ENCODE results near the gene TAF8.

The TAF8 gene

DNA sequence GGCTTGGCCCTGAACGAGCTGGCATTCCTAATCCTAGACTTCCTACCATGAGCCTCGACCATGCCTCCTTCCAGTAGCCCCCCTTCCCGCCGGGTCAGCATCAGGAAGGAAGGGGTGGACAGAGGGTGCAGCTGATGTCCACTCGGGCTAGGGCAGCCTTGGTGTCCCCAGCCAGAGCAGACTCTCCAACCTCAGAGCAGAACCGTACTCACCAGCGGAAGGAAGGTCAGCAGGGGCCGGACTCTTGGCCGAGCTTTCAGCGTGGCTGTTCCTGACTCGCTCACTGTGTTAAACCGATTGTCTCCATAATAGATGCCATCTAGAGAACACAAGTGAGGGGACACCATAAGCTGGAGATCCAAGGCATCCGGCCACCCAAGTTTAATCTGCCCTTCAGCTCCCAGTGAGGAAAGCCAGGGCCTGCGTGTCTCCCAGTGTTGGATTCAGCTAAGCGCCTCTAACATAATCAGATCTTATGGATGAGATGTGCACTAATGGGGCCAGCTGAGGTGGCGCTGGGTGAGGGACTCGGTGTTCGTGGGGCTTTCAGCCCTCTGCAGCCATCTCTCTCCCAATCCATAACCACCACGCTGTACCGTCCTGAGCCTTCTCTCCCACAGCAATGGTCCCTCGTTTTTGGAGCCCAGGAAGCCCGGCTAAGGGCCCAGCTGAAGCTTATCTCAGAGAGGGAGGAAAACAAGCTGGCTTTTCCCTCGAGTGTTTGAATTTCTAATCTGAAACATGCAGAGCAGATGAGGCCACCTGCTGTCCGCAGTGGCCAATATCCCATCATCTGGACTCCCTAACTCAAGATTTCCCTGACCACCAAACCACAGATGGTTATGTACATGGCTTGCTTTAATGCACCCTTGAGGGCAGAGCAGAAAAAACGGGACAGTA is 78.4 kb downstream of the TAF8 start:
- no peaks in the 10 kb centered on the region for H3K36me3 Mint-ChIP-seq (ENCODE audit: low read depth)
- no peaks in the 10 kb centered on the region for H3K27me3 Mint-ChIP-seq
- DNase-seq (no peak), ATAC-seq (no peak)
- H3K27ac Mint-ChIP-seq: no peak overlapping the region
- H3K4me3 Mint-ChIP-seq: no peak overlapping the region
- no peaks in the 10 kb centered on the region for H3K9me3 Mint-ChIP-seq
- H3K4me1 Mint-ChIP-seq: no peaks in the 10 kb centered on the region

DNA sequence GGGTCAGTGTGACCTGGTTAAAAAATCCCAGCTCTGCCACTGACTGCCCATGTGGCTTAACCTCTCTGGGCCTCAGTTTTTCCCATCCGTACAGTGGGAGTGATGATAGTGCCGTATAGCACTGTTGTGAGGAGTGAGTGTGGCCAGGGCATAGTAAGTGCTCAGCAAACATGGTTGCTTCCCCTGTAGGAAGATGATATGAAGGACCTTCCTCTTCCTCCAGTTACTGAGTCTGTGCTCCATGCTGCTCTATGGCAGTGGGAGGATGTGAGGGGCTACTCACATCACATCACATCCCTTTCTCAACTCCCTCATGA is 79.0 kb downstream of the TAF8 start:
- no peaks in the 10 kb centered on the region for H3K9me3 Mint-ChIP-seq
- H3K36me3 Mint-ChIP-seq (ENCODE audit: low read depth): no peaks in the 10 kb centered on the region
- DNase-seq (no peak), ATAC-seq (no peak)
- H3K4me1 Mint-ChIP-seq: no peaks in the 10 kb centered on the region
- no peaks in the 10 kb centered on the region for H3K27me3 Mint-ChIP-seq
- H3K4me3 Mint-ChIP-seq: no peak overlapping the region
- no peak overlapping the region for H3K27ac Mint-ChIP-seq

DNA sequence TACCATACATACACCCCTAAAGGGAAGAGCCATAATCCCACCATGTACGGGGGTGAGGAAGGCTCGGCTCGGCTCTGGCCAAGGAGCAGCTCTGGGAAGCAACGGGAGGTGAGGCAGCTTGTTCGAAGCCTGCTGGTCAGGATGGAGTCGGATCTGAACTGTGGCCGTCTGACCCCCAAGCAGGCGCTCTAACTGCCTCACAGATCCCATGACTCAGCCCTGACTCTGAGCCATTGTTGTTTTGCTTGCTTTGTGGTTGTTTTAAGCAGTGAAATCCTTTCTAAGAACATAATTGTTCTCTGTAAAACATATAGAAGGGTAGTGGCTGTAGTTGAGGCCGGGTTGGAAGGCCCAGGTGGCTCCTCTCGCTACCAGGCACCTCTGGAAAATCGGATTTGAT is 81.2 kb downstream of the TAF8 start:
- DNase-seq: no peak

DNA sequence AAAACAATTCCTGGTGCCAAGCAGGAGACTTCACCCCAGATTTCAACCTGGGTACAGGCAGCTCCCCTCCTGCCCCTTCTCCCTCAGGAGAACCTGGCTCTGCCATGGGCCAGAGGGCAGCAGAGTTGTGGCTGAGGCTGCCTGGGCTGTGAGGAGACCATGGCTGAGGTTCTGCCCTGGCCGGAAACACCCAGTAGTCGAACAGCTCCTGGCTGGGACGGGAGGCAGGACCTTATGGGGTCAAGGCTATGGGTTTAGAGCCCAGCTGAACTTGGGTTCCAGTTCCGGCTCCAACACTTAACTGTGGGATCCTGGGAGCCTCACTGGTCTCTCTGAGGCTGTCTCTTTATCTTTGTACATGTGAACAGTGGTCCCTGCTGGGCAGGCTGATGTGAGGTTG is 83.6 kb downstream of the TAF8 start:
- Mint-ChIP-seq H3K4me3 (no peak overlapping the region), H3K9me3 (no peaks in the 10 kb centered on the region), H3K36me3 (ENCODE audit: low read depth) (no peaks in the 10 kb centered on the region), H3K27ac (no peak overlapping the region), H3K27me3 (no peaks in the 10 kb centered on the region), H3K4me1 (peaks cover 13% of the 10 kb centered on the region)
- DNase-seq (no peak), ATAC-seq (no peak)

More for the DNA sequence above, 81.2 kb downstream of the TAF8 start:
- H3K27ac Mint-ChIP-seq: no peak overlapping the region
- peaks cover 4% of the 10 kb centered on the region for H3K4me1 Mint-ChIP-seq
- ATAC-seq: no peak
- no peaks in the 10 kb centered on the region for H3K9me3 Mint-ChIP-seq
- no peak overlapping the region for H3K4me3 Mint-ChIP-seq
- no peaks in the 10 kb centered on the region for H3K36me3 Mint-ChIP-seq (ENCODE audit: low read depth)
- no peaks in the 10 kb centered on the region for H3K27me3 Mint-ChIP-seq

- no peaks in the 10 kb centered on the region for H3K36me3 Mint-ChIP-seq (ENCODE audit: low read depth)
- no peak overlapping the region for H3K27ac Mint-ChIP-seq
- DNase-seq: no peak
- H3K9me3 Mint-ChIP-seq: no peaks in the 10 kb centered on the region
- H3K4me3 Mint-ChIP-seq: no peak overlapping the region
- H3K27me3 Mint-ChIP-seq: peaks cover 2% of the 10 kb centered on the region
- ATAC-seq: no peak
- peaks cover 13% of the 10 kb centered on the region for H3K4me1 Mint-ChIP-seq
Observed at GRCh38 chr6:42135161-42135560, 84.8 kb downstream of the TAF8 start.

DNA sequence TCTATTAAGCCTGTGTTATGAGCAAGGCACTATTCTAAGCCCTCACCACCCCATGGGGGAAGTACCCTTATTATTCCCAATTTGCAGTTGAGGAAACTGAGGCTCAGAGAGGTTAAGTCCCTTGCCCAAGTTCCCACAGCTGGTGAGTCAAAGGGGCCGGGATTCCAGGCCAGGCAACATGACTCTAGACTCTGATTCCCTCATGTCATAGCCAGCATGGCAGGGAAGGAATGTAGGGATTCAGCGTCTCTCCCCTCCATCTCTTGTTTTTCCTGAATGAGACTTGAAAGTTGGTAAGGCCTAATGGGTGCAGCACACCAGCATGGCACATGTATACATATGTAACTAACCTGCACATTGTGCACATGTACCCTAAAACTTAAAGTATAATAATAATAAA is 85.4 kb downstream of the TAF8 start:
- no peak overlapping the region for H3K27ac Mint-ChIP-seq
- no peaks in the 10 kb centered on the region for H3K36me3 Mint-ChIP-seq (ENCODE audit: low read depth)
- no peak overlapping the region for H3K4me3 Mint-ChIP-seq
- no peak for DNase-seq
- no peaks in the 10 kb centered on the region for H3K9me3 Mint-ChIP-seq
- ATAC-seq: no peak
- peaks cover 8% of the 10 kb centered on the region for H3K27me3 Mint-ChIP-seq
- H3K4me1 Mint-ChIP-seq: peaks cover 13% of the 10 kb centered on the region

GRCh38 chr6:42136508-42137193 is 86.3 kb downstream of the TAF8 start:
- Mint-ChIP-seq H3K27ac (peak overlapping the region; percentile 50), H3K4me3 (peak overlapping the region; percentile 51), H3K9me3 (no peaks in the 10 kb centered on the region), H3K36me3 (ENCODE audit: low read depth) (no peaks in the 10 kb centered on the region), H3K4me1 (peaks cover 13% of the 10 kb centered on the region), H3K27me3 (peaks cover 16% of the 10 kb centered on the region)
- DNase-seq: peak; percentile 43
- peak; percentile 81 for ATAC-seq

All from activated naive CD8-positive, alpha-beta T cell treated with anti-CD3 and anti-CD28 coated beads, Interleukin-2, amount 50 U/mL, for 24 hours (primary cell).